Ascending aorta (tissue), 2 donors: Measurements from ENCODE around the gene TRERF1. TPM values are rescaled to one million over a fixed set of nuclear protein-coding genes. Genes with fewer than 3 reads are reported as not detected.

Source experiments
- DNase-seq, 2 donors: peaks; one replicate each; pipeline ENCODE4 v3.0.0-alpha.2; 2019; ENCODE audit warnings: low spot score in 2 of 2
- H3K27ac ChIP-seq, 2 donors: fragments of 200-600 bp; sonication (generic); one replicate each; pipeline ENCODE4 v1.5.1; 2016 to 2017; ENCODE audit warnings: mild to moderate bottlenecking in 1 of 2
- H3K27me3 ChIP-seq: fragments of 200-600 bp; sonication (generic); one replicate; pipeline ENCODE4 v1.5.1; 2017
- H3K36me3 ChIP-seq, 2 donors: fragments of 200-600 bp; sonication (generic); one replicate each; pipeline ENCODE4 v1.5.1; 2016
- H3K4me1 ChIP-seq, 2 donors: fragments of 200-600 bp; sonication (generic); one replicate each; pipeline ENCODE4 v1.5.1; 2016 to 2017; ENCODE audit warnings: mild to moderate bottlenecking in 1 of 2
- H3K4me3 ChIP-seq, 2 donors: fragments of 200-600 bp; sonication (generic); one replicate each; pipeline ENCODE4 v1.5.1; 2016 to 2017; ENCODE audit warnings: mild to moderate bottlenecking in 1 of 2
- H3K9me3 ChIP-seq, 2 donors: fragments of 200-600 bp; sonication (generic); one replicate each; pipeline ENCODE4 v1.5.1; 2016
- intact Hi-C: fragments of 100-400 bp; cut with DNase I; formaldehyde crosslinking; loops from one replicate; pipeline ENCODE4 v1.15.1; 2023
- total RNA-seq: library from RNA; depleted of rRNA; stranded (reverse); fragments of >200 nt; gene quantifications from one replicate; pipeline ENCODE4 v1.1.0, GENCODE V29; 2016
- TF ChIP-seq, protein P1 (sequence below), 3 experiments: fragments of 200-600 bp in 2 of 3; fragments of 450-650 bp in 1 of 3; sonication (generic) in 2 of 3; IDR thresholded peaks; one replicate each; pipeline ENCODE4 v1.5.1; 2016 to 2019; ENCODE audit warnings: antibody characterized with exemption in 3 of 3, mild to moderate bottlenecking in 1 of 3, moderate library complexity in 1 of 3

The TRERF1 gene
- total RNA-seq, 1 donor from 2014 or later = 34.1 TPM

DNA sequence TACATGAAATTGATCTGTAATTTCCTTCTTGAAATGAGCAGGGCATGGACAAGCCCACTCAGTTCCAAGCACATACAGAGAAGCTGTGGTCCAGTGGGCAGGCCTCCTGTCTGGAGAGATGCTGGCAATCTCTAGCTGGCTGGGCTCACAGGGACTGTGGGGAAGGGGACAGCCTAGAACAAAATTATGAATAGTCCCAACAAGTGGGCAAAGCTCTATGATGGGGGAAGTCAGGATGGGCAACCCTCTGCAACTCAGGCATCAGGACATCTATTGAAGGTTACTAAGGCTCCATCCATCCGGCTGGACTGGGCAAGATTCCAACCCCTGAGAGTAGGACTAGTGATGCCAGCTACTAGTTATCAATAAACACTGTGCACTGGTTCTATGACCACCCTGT lies 40.9 kb downstream of the TRERF1 start:
- intact Hi-C loops = no loop called here
- no peak overlapping the region for H3K4me3 ChIP-seq

GRCh38 chr6:42409581-42409980 lies 42.1 kb downstream of the TRERF1 start:
- Histone ChIP-seq H3K27me3 (no peaks in the 10 kb centered on the region), H3K27ac (no peak overlapping the region), H3K4me1 (no peaks in the 10 kb centered on the region), H3K9me3 (no peaks in the 10 kb centered on the region), H3K36me3 (no peaks in the 10 kb centered on the region), H3K4me3 (no peak overlapping the region)
- DNase-seq = no peak
- TF ChIP-seq, protein P1, sequence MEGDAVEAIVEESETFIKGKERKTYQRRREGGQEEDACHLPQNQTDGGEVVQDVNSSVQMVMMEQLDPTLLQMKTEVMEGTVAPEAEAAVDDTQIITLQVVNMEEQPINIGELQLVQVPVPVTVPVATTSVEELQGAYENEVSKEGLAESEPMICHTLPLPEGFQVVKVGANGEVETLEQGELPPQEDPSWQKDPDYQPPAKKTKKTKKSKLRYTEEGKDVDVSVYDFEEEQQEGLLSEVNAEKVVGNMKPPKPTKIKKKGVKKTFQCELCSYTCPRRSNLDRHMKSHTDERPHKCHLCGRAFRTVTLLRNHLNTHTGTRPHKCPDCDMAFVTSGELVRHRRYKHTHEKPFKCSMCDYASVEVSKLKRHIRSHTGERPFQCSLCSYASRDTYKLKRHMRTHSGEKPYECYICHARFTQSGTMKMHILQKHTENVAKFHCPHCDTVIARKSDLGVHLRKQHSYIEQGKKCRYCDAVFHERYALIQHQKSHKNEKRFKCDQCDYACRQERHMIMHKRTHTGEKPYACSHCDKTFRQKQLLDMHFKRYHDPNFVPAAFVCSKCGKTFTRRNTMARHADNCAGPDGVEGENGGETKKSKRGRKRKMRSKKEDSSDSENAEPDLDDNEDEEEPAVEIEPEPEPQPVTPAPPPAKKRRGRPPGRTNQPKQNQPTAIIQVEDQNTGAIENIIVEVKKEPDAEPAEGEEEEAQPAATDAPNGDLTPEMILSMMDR (IDR thresholded peaks at IDR 0.05) = no peak
- intact Hi-C loops = no loop called here

More for the DNA sequence above, 40.9 kb downstream of the TRERF1 start:
- TF ChIP-seq, protein P1 (IDR thresholded peaks at IDR 0.05) = no peak
- H3K36me3 ChIP-seq = no peaks in the 10 kb centered on the region
- DNase-seq = no peak
- no peaks in the 10 kb centered on the region for H3K9me3 ChIP-seq
- no peak overlapping the region for H3K27ac ChIP-seq
- no peaks in the 10 kb centered on the region for H3K4me1 ChIP-seq
- no peaks in the 10 kb centered on the region for H3K27me3 ChIP-seq

GRCh38 chr6:42407379-42407778 lies 44.3 kb downstream of the TRERF1 start:
- Histone ChIP-seq H3K4me1 (no peaks in the 10 kb centered on the region), H3K27ac (no peak overlapping the region), H3K27me3 (no peaks in the 10 kb centered on the region), H3K9me3 (no peaks in the 10 kb centered on the region), H3K4me3 (no peak overlapping the region), H3K36me3 (no peaks in the 10 kb centered on the region)
- no peak for DNase-seq
- TF ChIP-seq, protein P1 (IDR thresholded peaks at IDR 0.05) = no peak
- intact Hi-C loops = no loop called here

DNA sequence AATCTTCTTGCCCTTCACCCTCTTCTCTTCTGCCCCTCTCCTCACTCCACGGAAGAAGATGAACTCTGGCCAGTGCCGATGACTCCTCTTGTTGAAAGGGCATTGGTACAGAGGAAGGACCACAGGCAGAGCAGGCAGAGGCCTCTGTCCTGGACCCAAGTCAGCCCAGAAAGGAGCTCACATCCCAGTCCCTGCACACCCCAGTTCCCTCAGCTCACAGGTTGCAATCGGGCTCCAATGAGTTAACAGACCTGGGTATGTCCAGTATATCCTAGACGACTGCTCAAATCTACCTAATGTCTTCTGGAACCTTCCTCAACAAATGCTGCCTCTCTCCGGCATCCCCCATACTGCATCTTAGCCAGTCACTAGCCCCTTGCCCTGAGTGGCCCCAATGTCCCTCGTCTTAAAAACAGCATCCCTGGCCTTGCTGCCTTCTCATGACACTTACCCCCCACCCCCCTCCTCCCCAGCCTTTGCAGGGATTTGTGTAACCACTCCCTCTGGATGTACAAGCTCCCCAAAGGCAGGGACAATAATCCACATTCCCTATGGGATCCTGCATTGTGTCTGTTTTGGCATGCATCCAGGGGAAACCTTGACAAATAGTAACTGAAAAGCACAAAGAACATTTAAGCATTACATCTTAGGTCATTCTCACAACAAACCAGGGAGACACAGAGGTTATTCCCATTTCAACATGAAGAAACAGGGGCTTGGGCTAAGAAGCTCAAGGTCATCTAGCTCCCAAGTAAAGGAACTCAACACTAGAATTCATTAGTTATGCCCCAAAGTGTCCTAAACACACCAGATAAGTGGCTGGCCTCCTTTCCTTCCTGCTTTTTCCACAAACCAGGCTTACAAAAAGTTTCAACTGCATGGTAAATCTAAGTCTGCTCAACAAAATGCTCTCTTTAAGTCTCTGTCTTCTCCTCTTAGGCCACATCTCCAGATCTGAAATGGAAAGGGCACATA lies 45.1 kb downstream of the TRERF1 start:
- no peak for DNase-seq
- TF ChIP-seq, protein P1 (IDR thresholded peaks at IDR 0.05) = no peak
- H3K9me3 ChIP-seq = no peaks in the 10 kb centered on the region
- H3K36me3 ChIP-seq = no peaks in the 10 kb centered on the region
- H3K4me3 ChIP-seq = no peak overlapping the region
- H3K27ac ChIP-seq = no peak overlapping the region
- no peaks in the 10 kb centered on the region for H3K4me1 ChIP-seq
- no peaks in the 10 kb centered on the region for H3K27me3 ChIP-seq
- intact Hi-C loops = no loop called here

DNA sequence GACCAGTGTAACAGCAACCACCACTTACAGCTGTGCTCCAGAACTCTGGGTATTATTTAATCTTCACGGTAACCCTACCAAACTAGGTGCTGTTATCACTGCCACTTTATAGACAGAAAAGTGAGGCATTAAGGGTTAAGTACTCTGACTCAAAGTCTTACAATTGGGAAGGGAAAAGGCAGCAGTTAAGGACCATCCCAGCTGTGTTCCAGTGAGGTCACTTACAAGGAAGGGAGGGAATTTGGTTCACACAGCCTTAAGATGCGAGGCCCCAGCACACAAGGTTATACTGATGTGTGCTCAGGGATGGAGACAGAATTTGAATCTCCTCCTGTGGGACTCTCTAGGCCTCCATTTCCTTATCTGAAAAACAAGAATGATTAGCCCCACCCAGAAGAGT lies 46.7 kb downstream of the TRERF1 start:
- Histone ChIP-seq H3K4me1 (no peaks in the 10 kb centered on the region), H3K9me3 (no peaks in the 10 kb centered on the region), H3K4me3 (no peak overlapping the region), H3K27me3 (no peaks in the 10 kb centered on the region), H3K36me3 (no peaks in the 10 kb centered on the region), H3K27ac (no peak overlapping the region)
- TF ChIP-seq, protein P1 (IDR thresholded peaks at IDR 0.05) = no peak
- no peak for DNase-seq
- intact Hi-C loops = no loop called here
